ENCODE measurements around the gene FRA10AC1. TPM values are rescaled to one million over a fixed set of nuclear protein-coding genes. Genes with fewer than 3 reads are reported as not detected.

The FRA10AC1 gene
- total RNA-seq, 1 experiment from 2014 or later: 21.6 TPM

DNA sequence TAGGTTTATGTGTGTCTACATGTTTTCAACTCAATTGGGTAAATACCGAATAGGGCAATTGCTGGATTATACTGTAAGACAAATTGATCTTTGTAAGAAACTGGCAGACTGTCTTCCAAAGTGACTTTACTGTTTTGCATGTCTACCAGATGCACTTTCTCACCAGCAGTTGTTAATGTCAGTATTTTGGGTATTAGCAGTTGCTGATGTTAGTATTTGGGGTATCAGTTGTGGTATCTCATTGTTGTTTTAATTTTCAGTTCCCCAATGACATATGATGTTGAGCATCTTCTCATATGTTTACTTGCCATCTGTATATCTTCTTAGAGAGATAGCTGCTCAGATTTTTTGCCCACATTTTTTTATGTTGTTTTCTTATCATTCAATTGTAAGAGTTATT is 79.5 kb downstream of the FRA10AC1 start:
- BruUV-seq (replicated peaks): no TSS peak
- Histone ChIP-seq H3K27ac (ENCODE audit: low read depth, low read length, poor library complexity, severe bottlenecking) (no peak overlapping the region), H3K4me1 (ENCODE audit: insufficient read depth, low read length, poor library complexity, severe bottlenecking) (no peaks in the 10 kb centered on the region), H3K9me3 (ENCODE audit: low read depth, low read length, poor library complexity, severe bottlenecking) (no peaks in the 10 kb centered on the region), H3K36me3 (ENCODE audit: insufficient read depth, low read length, poor library complexity, severe bottlenecking) (no peaks in the 10 kb centered on the region), H3K27me3 (replicated peaks; ENCODE audit: insufficient read depth, low read depth, low read length, poor library complexity) (peaks cover 14% of the 10 kb centered on the region), H3K4me3 (ENCODE audit: low read depth, low read length, poor library complexity, severe bottlenecking) (no peak overlapping the region)
- no peak for DNase-seq (ENCODE audit: low spot score)
- intact Hi-C loops (cut with micrococcal nuclease; ENCODE audit: unreplicated experiment): no loop called here
- TF ChIP-seq, protein P1, sequence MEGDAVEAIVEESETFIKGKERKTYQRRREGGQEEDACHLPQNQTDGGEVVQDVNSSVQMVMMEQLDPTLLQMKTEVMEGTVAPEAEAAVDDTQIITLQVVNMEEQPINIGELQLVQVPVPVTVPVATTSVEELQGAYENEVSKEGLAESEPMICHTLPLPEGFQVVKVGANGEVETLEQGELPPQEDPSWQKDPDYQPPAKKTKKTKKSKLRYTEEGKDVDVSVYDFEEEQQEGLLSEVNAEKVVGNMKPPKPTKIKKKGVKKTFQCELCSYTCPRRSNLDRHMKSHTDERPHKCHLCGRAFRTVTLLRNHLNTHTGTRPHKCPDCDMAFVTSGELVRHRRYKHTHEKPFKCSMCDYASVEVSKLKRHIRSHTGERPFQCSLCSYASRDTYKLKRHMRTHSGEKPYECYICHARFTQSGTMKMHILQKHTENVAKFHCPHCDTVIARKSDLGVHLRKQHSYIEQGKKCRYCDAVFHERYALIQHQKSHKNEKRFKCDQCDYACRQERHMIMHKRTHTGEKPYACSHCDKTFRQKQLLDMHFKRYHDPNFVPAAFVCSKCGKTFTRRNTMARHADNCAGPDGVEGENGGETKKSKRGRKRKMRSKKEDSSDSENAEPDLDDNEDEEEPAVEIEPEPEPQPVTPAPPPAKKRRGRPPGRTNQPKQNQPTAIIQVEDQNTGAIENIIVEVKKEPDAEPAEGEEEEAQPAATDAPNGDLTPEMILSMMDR (conservative IDR thresholded peaks at IDR 0.05; ENCODE audit: low read depth, low read length): no peak
- TF ChIP-seq EZH2 (IDR thresholded peaks at IDR 0.05; ENCODE audit: borderline replicate concordance, low read depth, low read length, poor library complexity, severe bottlenecking): no peak
- ChIA-PET POLR2A (ENCODE audit: low non-redundant PET) (no interaction called here), CTCF (no interaction called here)

DNA sequence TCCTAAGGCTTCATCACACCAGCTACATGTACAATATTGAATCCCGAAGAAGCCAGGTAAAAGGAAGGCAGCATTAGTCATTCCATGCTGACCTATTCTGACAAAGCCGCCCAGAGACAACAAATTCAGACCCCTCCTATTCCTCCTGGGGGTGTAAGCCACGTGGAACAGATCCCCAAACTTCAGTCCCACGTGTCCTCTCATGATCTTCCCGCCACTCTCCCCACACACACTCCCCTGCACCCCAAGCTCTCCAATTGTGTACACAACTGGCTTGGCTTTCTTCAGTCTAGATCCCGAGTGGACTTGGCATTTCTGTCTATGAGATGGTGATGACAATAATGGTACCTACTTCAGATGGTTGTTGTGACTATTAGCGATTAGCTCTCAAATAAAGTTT is 81.5 kb downstream of the FRA10AC1 start:
- H3K27me3 ChIP-seq (replicated peaks; ENCODE audit: insufficient read depth, low read depth, low read length, poor library complexity): peaks cover 14% of the 10 kb centered on the region

More for the DNA sequence above, 81.5 kb downstream of the FRA10AC1 start:
- no TSS peak for BruUV-seq (replicated peaks)
- no peak overlapping the region for H3K4me3 ChIP-seq (ENCODE audit: low read depth, low read length, poor library complexity, severe bottlenecking)
- TF ChIP-seq EZH2 (IDR thresholded peaks at IDR 0.05; ENCODE audit: borderline replicate concordance, low read depth, low read length, poor library complexity, severe bottlenecking): no peak
- TF ChIP-seq, protein P1 (conservative IDR thresholded peaks at IDR 0.05; ENCODE audit: low read depth, low read length): no peak
- DNase-seq (ENCODE audit: low spot score): no peak
- ChIA-PET POLR2A (ENCODE audit: low non-redundant PET) (no interaction called here), CTCF (no interaction called here)
- no peaks in the 10 kb centered on the region for H3K9me3 ChIP-seq (ENCODE audit: low read depth, low read length, poor library complexity, severe bottlenecking)
- no peak overlapping the region for H3K27ac ChIP-seq (ENCODE audit: low read depth, low read length, poor library complexity, severe bottlenecking)
- no peaks in the 10 kb centered on the region for H3K4me1 ChIP-seq (ENCODE audit: insufficient read depth, low read length, poor library complexity, severe bottlenecking)
- intact Hi-C loops (cut with micrococcal nuclease; ENCODE audit: unreplicated experiment): no loop called here
- no peaks in the 10 kb centered on the region for H3K36me3 ChIP-seq (ENCODE audit: insufficient read depth, low read length, poor library complexity, severe bottlenecking)

Other genes with a start within 250 kb of the FRA10AC1 start
- 15.9 and 24.2 TPM in 2 replicates for gene MYOF, start 220.3 kb downstream of the FRA10AC1 start, total RNA-seq (2021)
- 67.9 and 68.5 TPM in 2 replicates for gene CEP55, start 206.0 kb downstream of the FRA10AC1 start, total RNA-seq (2021)
- gene FFAR4, start 135.9 kb downstream of the FRA10AC1 start, total RNA-seq (2021): not detected in 2 replicates
- not detected in 2 replicates for gene RBP4, start 101.4 kb downstream of the FRA10AC1 start, total RNA-seq (2021)
- not detected in 2 replicates for gene PDE6C, start 90.1 kb downstream of the FRA10AC1 start, total RNA-seq (2021)
- gene LGI1, start 55.3 kb upstream of the FRA10AC1 start, total RNA-seq (2021): not detected in 2 replicates
- 8.5 and 9.5 TPM in 2 replicates for gene SLC35G1, start 191.4 kb upstream of the FRA10AC1 start, total RNA-seq (2021)